ENCODE results near the gene CFAP61. TPM values are rescaled to one million over a fixed set of nuclear protein-coding genes. Genes with fewer than 3 reads are reported as not detected.

The CFAP61 gene
- total RNA-seq, 4 donors from 2014 or later: 0.18 to 0.80 (median 0.57) TPM

DNA sequence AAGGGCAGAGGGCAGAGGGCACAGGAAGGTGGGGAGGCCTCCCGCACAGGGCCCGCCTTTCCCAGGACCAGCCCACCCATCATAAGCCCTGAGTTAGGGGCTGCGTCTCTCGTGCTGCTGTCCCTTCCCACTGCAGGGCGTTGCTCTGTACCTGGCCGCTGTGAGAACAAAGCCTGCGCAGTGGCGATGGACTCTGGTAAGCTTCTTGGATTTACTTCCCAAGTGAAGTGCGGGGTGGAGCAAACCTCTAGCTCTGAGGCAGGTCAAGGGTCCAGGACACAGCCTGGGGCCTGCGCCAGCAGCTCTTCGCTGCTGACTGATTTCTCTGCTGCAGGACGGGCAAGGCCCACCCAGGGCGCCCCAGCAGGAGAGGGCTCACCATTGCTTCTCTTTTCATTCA lies 339.4 kb downstream of the CFAP61 start:
- peaks cover 31% of the 10 kb centered on the region for H3K36me3 ChIP-seq
- 91% methylated on average over 13 of the region's 13 CpGs for WGBS

DNA sequence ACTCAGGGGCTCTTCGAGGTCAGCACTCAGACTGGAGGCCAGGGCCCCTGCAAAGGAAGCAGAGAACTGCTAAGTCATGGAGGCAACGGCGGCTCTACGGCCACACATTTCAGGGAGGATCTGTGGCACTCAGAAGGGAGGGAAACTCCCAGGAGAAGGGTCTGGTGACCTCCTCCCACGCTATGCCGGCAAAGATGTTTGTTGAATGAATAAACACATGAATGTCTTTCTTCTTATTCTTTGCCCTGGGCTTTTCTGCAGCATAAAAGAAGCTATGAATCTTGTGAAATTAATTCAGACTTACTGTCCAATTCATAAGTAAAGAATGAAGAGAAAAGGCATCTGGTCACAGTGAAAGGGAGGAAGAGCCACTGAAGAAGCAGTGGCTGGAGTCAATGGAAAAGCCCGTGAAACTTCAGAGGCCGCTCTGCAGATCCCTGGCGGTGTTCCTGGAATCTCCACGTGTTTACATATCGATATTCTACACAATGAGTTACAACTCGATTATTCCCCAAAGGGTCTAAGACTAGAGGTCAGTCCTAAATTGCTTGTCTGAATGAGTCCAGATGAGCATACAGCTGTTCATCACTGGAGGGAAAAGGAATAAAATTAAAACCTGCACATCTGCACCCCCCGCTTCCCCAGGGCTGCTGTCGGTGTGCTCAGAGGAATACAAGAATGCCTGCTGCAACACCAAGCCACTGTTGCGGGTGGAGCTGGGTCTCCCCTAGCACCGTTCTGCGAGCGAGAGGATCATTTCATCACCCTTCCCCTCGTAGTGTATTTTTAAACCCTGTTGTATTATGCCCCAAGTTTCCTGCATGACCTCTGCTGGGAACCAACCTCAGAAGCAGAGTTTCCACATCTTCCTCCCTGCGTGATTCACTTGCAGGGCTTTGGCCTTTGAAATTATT lies 341.1 kb downstream of the CFAP61 start:
- no peak overlapping the region for H3K4me3 ChIP-seq
- TF ChIP-seq EP300 (IDR thresholded peaks at IDR 0.05) (no peak), POLR2AphosphoS5 (IDR thresholded peaks at IDR 0.05) (no peak), POLR2A (IDR thresholded peaks at IDR 0.05) (no peak)
- TF ChIP-seq, protein P1, sequence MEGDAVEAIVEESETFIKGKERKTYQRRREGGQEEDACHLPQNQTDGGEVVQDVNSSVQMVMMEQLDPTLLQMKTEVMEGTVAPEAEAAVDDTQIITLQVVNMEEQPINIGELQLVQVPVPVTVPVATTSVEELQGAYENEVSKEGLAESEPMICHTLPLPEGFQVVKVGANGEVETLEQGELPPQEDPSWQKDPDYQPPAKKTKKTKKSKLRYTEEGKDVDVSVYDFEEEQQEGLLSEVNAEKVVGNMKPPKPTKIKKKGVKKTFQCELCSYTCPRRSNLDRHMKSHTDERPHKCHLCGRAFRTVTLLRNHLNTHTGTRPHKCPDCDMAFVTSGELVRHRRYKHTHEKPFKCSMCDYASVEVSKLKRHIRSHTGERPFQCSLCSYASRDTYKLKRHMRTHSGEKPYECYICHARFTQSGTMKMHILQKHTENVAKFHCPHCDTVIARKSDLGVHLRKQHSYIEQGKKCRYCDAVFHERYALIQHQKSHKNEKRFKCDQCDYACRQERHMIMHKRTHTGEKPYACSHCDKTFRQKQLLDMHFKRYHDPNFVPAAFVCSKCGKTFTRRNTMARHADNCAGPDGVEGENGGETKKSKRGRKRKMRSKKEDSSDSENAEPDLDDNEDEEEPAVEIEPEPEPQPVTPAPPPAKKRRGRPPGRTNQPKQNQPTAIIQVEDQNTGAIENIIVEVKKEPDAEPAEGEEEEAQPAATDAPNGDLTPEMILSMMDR (IDR thresholded peaks at IDR 0.05): no peak
- WGBS: 86% methylated on average over 20 of the region's 20 CpGs
- H3K36me3 ChIP-seq: peaks cover 31% of the 10 kb centered on the region
- H3K9me3 ChIP-seq: no peaks in the 10 kb centered on the region
- no peak overlapping the region for H3K27ac ChIP-seq
- DNase-seq (ENCODE audit: low spot score in 2 of 2): no peak
- no peaks in the 10 kb centered on the region for H3K27me3 ChIP-seq
- no peaks in the 10 kb centered on the region for H3K4me1 ChIP-seq

More for the DNA sequence above, 339.4 kb downstream of the CFAP61 start:
- no peaks in the 10 kb centered on the region for H3K4me1 ChIP-seq
- TF ChIP-seq, protein P1 (IDR thresholded peaks at IDR 0.05): no peak
- TF ChIP-seq POLR2AphosphoS5 (IDR thresholded peaks at IDR 0.05) (no peak), EP300 (IDR thresholded peaks at IDR 0.05) (no peak), POLR2A (IDR thresholded peaks at IDR 0.05) (no peak)
- no peak overlapping the region for H3K4me3 ChIP-seq
- H3K9me3 ChIP-seq: no peaks in the 10 kb centered on the region
- no peaks in the 10 kb centered on the region for H3K27me3 ChIP-seq
- no peak overlapping the region for H3K27ac ChIP-seq
- DNase-seq (ENCODE audit: low spot score in 2 of 2): no peak

DNA sequence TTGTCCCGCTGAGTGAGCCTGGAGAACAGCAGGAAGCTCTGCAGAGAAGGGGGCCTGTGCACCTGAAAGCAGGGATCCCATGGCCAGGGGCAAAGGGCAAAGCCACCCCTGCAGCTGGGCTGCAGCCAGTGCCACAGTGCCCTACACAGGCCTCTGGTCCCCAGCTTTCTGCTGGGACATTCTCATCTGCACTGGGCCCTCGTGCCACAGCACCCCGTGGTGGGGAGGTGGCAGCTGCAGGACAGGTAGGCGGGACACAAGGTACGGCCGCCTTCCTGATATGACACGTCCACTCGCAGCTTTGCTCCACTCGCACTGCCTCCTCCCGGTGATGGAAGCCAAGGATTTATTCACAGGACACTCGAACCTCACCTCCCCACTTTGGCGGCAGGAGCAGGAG lies 342.8 kb downstream of the CFAP61 start:
- TF ChIP-seq EP300 (IDR thresholded peaks at IDR 0.05) (no peak), POLR2AphosphoS5 (IDR thresholded peaks at IDR 0.05) (no peak), POLR2A (IDR thresholded peaks at IDR 0.05) (no peak)
- TF ChIP-seq, protein P1 (IDR thresholded peaks at IDR 0.05): no peak
- no peak for DNase-seq (ENCODE audit: low spot score in 2 of 2)
- Histone ChIP-seq H3K4me1 (no peaks in the 10 kb centered on the region), H3K27me3 (no peaks in the 10 kb centered on the region), H3K36me3 (peaks cover 30% of the 10 kb centered on the region), H3K27ac (no peak overlapping the region), H3K4me3 (no peak overlapping the region), H3K9me3 (no peaks in the 10 kb centered on the region)
- 89% methylated on average over 1 of the region's 12 CpGs for WGBS

DNA sequence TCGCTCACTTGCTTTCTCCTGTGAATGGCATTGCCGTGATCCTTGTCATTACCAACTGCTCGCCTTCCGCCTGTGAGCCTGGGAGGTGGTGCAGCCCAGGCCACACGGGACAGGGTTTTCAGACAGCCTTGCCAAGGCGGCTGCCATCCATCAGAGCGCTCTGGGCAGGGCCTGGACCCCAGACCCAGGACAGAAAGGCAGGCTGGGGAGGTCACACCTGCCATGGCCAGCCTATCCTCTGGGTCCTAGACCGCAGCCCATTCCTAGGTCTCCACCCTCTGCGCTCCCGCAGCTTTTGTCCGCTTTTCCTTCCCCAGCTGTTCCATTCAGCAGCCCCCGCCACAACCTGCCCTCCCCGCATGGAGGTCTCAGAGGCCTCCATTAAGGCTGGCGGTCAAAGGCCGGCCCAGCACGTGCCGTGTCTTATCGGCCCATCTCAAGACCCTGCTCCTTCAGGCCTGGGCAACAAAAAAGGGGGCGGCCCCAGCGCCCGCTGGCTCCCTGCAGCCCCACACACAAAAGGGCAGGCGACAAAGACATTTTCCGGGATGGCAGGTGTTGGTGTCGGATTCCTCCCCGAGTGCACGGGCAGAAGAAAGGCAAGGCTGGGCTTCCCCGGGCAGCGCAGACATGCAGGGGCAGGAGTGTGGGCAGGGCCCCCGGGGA lies 343.7 kb downstream of the CFAP61 start:
- no peak for DNase-seq (ENCODE audit: low spot score in 2 of 2)
- Histone ChIP-seq H3K27me3 (no peaks in the 10 kb centered on the region), H3K4me1 (no peaks in the 10 kb centered on the region), H3K9me3 (no peaks in the 10 kb centered on the region), H3K36me3 (peaks cover 25% of the 10 kb centered on the region), H3K27ac (no peak overlapping the region), H3K4me3 (no peak overlapping the region)
- TF ChIP-seq EP300 (IDR thresholded peaks at IDR 0.05): no peak
- WGBS: 85% methylated on average over 26 of the region's 29 CpGs

DNA sequence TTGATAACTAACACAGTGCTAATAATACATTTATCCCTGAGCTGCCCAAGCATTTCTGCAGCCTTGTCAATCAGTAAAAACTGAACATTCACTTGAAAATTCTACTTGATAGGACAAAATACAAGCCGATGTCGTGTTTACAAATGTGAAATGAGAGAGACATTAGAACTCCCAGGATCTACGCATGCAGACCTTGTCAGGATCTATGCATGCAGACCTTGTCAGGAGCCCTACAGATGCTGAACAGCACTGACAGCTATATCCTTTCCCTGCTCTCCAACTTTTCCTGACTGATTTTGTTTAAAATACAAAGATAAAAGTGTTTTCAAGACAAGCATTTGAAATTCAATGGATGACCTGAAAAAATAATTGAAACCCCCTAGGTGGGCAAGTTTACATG lies 344.5 kb downstream of the CFAP61 start:
- H3K36me3 ChIP-seq: peaks cover 18% of the 10 kb centered on the region
- H3K4me1 ChIP-seq: no peaks in the 10 kb centered on the region
- TF ChIP-seq, protein P1 (IDR thresholded peaks at IDR 0.05): no peak
- no peak overlapping the region for H3K27ac ChIP-seq
- WGBS: 91% methylated on average over 3 of the region's 3 CpGs
- no peaks in the 10 kb centered on the region for H3K9me3 ChIP-seq
- H3K4me3 ChIP-seq: no peak overlapping the region
- no peaks in the 10 kb centered on the region for H3K27me3 ChIP-seq
- no peak for DNase-seq (ENCODE audit: low spot score in 2 of 2)

Measured in suprapubic skin (tissue), 4 donors.